NAMALWA (cell line): Measurements from ENCODE around the gene CHAT.
A peak's percentile ranks its signal among the peaks of the same experiment; 100 is the strongest.

ENCODE experiments used
- DNase-seq: peaks from one replicate; pipeline ENCODE4 v3.0.0-alpha.2; 2015; ENCODE audit warnings: low spot score

CHAT gene

DNA sequence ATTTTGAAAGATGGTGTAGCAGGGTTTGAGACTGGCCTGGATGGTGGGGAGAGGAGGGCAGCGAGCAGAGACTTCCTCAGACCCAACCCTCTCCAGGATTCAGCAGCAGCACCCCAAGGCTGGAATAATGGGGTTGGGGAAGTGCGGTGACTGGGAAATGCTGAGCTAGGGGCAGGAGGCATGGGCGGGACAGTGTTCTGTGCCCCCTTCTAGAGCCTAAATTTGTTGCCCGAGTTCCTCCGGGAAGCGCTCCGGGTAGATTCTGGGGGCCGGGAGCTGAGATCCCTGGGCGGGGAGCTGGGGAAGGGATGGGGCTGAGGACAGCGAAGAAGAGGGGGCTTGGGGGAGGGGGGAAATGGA lies at the start of gene CHAT:
CHAT (plus strand) TSS at position 156 of the 360 bp plus-strand sequence; CDS start at position 309, 153 bp downstream.
- no peak for DNase-seq

DNA sequence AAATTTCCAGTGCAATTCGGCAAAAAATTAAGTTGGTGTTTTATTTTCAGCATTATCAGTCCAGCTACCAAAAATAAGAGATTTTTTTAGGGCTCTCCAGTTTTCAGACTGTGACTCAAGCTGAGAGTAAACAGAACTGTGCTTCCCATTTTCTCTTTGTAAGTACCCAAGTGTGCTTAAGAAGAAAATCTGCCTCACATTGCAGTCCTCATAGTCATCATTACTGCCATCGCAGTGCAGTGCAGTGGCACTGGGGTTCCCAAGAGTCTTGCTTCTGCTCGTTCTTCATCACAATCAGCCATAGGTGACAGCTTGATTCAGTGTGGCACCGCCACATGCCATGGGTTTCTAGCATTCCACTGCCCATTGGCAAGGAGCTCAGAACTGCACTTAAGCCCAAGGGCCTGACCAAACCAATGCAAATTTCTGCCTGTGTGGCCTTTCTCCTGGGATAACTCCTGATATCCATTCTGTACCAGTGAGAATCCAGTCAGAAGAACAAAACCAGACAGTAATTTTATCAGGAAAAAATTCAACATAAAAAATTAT lies 49.3 kb upstream of the CHAT start:
- no peak for DNase-seq

DNA sequence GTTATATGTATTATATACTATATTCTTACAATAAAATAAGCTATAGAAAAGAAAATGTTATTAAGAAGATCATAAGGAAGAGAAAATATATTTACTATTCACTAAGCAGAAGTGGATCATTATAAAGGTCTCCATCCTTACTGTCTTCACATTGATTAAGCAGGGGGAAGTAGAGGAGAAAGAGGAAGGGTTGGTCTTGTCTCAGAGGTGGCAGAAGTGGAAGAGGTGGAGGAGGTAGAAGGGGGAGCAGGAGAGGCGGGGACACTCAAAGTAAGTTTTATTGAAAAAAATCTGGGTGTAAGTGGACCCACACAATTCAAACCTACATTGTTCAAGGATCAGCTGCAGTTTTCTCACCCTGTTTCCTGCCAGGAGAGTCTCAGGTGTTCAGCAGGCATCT lies 46.0 kb upstream of the CHAT start:
- no peak for DNase-seq

DNA sequence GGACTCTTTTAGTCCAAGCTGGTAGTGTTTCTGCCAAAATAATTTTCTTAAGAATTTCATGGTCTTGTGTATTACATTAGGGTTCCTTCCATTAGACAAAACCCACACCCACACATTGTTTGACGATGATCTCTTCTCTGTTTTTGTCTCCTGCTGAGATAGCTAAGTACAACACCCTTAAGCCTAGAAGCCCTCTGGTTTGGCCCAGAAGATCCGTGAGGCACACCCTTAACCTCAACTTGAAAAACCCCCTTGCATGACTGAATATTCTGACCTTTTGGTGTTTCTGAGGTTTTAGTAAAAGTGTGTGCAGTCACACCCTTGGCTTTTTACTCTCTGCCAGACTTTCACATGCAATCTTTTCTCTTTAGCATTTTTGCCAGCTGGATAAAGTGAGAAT lies 45.6 kb upstream of the CHAT start:
- DNase-seq = no peak

DNA sequence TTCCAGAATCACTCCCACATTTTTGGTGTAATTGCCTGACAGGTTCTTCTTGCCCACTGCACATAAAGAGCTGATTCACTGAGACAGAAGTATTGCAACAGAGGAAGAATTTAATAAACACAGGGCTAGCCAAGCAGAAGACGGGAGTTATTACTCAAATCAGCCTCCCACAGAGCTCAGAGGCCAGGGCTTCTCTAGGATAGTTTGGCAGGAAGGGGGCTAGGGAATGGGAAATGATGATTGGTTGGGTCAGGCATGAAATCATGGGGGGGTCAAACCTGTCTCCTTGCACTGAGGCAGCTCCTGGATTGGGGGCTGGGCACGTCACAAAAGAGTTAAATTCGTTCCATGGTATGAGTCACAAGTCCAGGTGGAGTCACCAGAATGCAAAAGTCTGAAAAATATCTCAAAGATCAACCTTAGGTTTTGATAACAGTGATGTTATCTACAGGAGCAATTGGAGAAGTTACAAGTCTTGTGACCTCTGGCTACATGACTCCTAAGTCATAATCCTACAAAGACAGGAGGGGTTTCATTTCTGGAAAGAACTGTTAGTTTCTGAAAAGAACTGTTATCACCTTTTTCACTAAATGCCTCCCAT lies 44.7 kb upstream of the CHAT start:
- no peak for DNase-seq

DNA sequence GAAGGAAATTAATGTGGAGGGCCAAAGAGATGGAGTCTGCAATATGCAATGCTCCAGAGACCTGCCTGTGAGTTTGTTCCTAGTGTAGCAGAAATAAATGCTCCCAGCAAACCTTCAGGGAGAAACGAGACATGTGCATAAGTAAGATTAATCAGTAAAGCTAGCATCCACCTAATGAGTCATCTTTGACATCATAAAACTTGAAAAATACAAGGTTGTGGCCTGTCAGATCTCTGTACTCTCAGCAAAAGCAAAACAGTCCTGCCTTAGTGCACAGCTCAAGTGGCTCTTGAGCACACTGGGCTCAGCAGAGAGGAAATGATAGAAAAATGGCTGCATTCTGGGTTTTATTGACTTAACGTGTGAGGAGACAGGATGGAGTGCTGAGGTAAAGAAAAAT lies 42.4 kb upstream of the CHAT start:
- DNase-seq = no peak

DNA sequence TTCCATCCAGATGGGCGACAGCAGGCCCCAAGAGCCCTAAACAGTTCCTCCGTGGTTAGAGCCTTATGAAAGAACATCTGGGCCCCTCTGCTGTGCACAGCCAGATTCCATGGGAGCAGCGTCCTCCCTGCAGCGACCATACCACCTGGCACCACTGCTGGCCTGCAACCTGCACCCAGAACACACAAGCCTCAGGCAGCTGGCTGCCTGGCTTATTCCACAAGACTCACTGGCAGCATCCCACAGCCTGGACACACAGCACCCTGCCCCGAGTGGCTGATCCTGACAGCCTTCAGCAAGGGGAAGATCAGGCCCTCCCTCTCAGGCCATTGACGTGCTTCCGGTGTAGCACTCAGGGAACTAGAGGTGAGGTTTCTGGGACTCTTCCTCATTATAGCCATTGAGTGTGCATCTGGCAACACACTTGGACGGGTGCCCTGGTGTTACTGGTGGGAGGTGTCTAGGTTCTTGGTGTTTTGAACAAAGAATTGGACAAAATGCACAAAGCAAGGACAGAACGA lies 41.2 kb upstream of the CHAT start:
- no peak for DNase-seq

DNA sequence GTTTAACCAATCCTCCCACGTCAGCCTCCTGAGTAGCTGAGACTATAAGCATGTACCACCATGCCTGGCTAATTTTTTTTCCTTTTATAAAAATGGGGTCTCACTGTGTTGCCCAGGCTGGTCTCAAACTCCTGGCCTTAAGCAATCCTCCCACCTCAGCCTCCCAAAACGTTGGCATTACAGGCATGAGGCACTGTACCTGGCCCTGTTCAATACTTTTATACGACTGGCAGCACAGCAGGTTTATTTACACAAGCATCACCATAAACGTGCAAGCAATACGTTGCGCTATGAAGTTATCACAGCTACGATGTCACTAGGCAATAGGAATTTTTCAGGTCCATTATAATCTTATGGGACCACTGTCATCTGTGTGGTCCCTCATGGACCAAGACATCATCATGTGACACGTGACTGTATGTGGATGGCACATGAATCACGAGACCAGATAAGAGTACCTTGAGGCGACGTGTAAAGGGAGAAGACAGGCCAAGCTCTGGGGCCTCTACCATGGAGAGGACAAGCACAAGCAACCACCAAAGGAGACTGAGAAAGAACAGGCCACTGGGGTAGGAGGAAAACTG lies 38.3 kb upstream of the CHAT start:
- no peak for DNase-seq

DNA sequence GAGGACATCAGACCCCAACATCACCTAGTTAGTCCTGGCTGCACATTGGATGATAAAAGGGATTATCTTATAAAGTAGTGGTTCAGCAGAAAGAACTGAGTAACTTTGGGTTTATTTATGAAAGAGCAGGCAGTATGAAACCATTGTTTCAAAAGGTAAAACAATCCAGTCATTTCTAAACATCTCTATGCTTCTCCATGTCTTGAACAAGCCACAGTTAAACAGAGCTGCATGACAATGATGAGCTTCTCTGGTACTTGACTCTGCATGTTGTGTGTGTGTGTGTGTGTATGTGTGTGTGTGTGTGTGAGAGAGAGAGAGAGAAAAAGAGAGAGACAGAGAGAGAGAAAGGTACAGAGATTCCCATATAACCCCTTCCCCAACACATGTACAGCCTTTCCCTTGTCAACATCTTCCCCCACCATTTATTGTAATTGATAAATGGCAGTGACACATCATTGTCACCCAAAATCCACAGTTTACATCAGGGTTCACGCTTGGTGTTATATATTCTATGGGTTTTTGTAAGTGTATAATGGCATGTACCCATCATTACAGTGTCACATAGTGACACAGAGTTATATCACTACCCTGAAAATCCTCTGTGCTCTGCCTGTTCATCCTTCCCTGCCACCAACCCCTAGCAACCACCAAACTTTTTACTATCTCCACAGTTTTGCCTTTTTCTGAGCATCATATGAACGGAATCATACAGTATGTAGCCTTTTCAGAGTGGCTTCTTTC lies 36.5 kb upstream of the CHAT start:
- no peak for DNase-seq

DNA sequence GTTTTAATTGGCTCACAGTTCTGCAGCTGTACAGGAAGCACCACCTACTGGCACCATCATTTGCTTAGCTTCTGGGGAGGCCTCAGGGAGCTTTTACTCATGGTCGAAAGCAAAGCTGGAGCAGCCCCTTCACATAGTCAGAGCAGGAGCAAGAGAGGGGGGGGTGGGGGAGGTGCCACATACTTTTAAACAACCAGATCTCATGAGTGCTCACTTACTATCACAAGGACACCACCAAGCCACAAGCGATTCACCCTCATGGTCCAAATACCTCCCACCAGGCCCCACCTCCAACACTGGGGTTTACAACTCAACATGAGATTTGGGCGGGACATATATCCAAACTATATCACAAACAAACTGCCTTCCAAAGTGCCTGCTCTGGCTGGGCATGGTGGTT lies 35.4 kb upstream of the CHAT start:
- DNase-seq = no peak

DNA sequence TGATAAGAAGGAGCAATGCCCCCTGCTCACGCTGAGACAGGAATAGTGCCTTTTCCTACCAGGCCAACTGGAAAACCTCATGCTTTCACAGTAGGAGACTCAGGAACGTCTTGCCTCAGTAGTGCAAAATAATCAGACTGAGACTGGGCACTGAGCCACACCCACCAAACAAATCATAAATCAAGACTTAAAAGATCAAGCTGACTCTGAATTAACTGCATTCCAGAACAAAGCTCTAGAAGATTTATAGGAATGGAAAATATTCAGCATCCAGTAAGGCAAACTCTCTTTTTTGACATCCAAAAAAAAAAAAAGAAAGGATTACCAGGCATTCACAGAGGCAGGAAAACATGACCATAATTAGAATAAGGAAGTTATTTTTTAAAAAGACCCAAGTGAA lies 34.2 kb upstream of the CHAT start:
- no peak for DNase-seq

DNA sequence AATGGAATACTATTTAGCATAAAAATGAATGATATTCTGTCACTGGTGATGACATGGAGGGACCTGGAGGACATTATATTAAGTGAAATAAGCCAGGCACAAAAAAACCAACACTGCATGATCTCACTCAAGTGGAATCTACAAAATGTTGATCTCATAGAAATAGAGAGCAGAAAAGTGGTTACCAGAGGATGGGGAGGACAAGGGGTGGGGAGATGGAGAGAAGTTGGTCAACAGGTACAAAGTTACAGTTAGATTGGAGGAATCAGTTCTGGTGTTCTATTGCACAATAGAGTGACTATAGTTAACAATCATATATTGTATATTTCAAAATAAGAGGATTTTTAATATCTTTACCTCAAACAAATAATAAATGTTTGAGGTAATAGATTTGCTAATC lies 28.4 kb upstream of the CHAT start:
- no peak for DNase-seq

DNA sequence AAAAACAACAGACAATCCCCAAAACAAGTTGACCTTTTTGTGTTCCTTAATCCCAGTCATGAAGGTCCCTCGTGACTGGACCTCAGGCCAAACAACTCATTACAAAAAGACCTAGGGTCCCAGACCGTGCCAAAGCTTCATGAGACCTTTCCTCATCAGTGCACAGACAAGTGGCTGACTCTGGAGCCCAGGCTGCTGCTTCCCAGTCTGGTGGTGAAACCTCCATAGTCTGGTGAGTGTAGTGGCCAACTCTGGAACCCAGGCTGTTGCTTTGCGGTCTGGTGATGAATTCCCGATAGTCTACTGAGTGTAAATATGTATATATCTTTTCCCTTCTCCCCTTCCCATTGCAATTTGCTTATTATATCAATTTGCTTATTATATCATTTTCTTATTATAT lies 25.9 kb upstream of the CHAT start:
- no peak for DNase-seq

DNA sequence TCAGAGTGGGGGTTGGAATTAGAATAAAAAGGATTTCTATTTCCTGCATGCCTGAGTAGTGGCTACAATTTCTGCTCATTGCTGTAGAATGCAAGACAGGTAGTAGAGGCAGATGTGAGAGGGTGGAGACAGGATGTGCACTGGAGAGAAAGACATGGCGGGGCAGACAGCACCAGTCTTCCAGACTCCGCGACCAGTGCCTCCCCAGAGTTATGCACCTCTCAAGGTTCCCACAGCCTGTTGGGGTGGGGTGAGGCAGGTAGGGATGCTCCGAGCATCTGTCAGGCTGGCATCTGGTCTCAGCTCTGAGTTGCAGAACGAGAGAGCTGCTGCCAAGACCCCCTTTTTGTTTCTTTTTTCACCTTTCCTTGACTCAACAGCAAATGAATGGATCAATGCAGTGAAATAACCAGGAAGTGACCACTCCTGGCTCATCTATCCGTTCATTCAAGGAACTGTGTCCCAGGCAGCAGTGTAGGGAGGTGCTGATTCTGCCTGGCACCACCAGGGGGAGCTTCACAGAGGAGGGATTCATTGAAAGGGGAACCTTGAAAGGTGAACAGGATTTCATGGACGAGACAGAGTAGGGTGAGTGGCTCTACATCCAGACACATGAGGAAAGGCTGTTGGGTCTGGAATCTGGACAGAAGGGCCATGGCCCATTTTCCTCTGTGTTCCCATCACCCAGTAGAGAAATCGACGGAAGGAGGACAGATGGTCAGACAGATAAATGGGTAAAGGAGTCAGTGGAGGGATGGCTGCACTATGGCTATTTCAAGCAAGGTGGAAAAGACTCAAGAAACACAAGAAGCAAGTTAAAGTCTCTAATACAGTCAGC lies 20.9 kb upstream of the CHAT start:
- DNase-seq = peak; percentile 77

DNA sequence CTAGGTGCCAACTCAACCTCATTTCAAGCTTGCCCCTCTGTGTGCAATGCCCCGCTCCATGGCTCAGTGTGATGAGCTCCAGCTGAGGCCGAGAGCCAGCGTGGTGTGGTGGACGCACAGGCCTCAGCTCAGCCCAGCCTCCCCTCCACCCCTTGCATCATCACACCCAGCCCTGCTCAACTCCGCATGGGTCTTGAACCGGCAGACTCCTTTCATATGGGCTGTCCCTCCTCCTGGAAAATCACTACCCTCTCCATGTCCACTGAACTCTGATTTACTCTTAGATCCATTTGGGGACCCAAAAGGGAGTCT lies 20.3 kb upstream of the CHAT start:
- no peak for DNase-seq

DNA sequence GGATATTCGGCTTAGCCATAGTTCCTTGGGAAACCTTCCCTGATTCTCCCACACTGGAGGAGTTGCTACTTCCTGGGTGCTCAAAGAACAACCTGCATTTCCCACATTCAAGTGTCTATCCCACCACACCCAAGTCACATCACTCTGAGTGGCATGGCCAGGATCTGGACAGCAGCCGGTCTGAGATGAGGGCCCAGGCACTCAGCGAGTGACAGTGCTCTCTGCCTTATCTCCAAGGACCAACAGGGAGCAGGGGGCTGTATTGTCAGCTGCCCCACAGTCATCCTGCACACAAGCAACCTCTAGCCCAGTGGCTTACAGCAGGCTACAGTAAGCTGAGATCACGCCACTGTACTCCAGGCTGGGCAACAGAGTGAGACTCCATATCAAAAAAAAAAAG lies 19.8 kb upstream of the CHAT start:
- DNase-seq = no peak

DNA sequence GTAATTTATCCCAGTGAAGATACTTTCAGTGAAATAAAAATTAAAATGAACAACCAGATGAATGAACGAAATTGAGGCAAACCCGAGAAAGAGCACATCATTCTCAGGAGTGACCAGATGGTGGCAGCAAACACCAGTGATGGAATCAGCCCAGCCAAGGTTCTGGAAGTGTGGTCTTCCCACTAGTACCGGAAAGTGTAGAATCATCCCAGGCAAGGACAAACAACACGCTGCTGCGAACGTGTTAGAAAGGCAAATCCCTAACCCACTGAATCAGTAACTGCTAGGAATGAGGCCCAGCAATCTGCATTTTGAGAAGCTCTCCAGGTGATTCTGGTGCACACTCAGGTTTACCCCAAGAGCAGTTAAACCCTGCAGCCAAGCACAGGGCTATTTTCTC lies 19.2 kb upstream of the CHAT start:
- DNase-seq = peak; percentile 53

DNA sequence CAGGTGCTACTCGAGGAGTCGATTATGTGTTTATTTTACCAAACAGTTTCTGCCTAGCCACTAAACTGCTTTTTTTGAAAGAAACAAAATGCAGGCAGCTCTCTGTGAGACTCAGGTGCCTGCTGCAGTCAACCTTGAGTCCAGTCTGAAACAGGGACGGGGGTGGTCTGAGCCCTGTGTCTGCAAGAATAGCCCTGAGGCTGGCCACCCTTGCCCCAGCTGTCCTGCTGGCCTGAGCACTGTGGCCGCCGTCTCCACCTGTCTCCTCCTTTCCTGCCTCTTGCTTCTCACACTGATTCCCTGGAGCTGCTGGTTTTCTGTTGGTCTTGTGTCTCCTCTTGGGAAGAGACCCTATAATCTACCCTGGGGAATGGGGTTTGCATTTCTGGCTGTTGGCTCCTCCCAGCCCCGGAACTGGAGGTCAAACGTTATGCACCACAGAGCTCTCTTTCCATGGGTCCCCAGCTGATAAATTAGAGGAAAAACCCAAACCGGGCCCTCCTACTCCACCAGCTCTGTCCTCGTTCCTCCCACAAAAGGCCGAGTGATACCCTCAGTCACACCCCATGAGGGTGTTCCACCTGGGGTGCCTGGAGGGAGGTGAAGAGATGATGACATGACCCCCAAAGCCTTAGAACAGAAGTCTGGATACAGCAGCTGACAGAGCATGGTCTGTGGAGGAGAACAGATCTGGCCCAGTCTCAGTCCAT lies 18.7 kb upstream of the CHAT start:
- no peak for DNase-seq

DNA sequence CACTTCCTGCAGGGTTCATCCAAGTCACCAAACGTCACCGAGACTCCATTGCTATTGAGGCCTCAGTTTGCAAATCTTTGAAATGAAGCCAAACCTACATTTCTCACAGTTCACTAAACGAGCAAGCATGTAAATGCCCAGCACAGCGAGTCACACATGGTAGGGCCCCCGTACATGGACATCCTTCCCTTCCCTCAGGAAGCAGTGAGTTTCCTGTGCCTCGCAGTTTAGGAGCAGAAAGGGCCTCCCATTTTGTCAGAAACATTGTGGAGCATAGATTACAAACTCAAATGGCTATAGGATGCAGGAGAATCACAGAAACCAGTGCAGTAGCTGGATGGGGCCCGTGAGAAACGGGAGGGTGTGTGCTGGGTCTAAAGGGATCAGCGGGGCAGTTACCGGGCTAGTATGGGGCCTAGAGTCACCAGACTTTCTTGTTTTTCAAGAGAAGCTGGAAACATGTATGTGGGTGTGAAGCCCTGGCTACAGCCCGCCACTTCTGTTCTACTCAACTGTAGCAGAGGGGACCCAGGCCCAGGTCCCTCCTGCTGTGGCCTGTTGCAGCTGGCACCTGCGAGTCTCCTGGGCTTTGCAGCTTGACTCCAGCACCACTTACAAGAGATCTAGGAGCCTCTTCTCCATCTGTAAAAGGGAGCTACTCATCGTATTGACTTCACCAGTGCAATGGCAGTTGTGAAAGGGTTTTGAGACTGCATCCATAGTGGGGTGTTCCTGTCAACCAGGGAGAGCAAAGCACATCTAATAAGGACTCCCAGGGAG lies 17.9 kb upstream of the CHAT start:
- DNase-seq = no peak

DNA sequence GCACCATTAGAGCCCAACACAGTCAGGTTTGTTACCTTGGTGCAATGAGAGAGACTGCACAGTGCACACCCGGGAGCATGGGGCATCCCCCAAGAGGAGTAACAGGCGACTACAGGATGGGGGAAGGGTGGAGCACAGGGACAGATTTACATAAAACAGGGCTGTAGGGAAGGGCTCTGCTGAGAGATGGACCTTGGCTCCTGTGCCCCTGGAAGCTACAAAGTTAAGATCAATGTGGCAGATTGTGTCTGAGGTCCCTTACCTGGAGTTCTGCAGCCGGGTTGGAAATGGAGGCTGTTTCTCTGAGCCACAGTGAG lies 17.4 kb upstream of the CHAT start:
- no peak for DNase-seq

DNA sequence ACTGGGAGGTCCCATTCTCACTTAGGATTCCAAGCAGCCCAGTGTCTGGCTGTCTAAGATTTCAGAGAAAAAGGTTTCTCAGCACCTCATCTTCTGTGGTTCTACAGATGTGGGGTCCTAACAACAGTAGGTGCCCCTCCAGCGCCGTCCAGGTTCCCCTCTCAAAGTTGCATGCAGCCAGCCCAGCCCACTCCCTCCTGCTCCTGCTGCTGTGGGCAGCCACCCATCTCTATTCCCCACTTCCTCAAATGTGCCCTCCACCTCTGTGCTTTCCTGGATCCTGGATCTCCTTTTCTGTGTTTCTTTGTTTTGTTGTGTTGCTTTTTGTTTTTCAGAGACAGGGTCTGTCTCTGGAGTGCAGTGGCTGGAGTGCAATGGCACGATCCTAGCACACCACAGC lies 17.0 kb upstream of the CHAT start:
- DNase-seq = no peak
